ENCODE data around the gene ADIG. TPM values are rescaled to one million over a fixed set of nuclear protein-coding genes. Genes with fewer than 3 reads are reported as not detected.

Gene ADIG
- total RNA-seq, 6 experiments from 2014 or later = not detected

GRCh38 chr20:38559764-38560163 lies 21.2 kb upstream of the ADIG start:
- Mint-ChIP-seq H3K27ac (peak overlapping the region; percentile 78), H3K4me1 (ENCODE audit: low read depth) (peaks cover 32% of the 10 kb centered on the region), H3K36me3 (ENCODE audit: low read depth) (peaks cover 52% of the 10 kb centered on the region), H3K9me3 (no peaks in the 10 kb centered on the region), H3K27me3 (ENCODE audit: insufficient read depth) (no peaks in the 10 kb centered on the region), H3K4me3 (peak overlapping the region; percentile 1)
- TF ChIP-seq CTCF (IDR thresholded peaks at IDR 0.05) = no peak
- DNase-seq = peak; percentile 51

- Mint-ChIP-seq H3K27me3 (ENCODE audit: insufficient read depth) (no peaks in the 10 kb centered on the region), H3K27ac (no peak overlapping the region), H3K36me3 (ENCODE audit: low read depth) (peaks cover 43% of the 10 kb centered on the region), H3K4me3 (no peak overlapping the region), H3K9me3 (no peaks in the 10 kb centered on the region), H3K4me1 (ENCODE audit: low read depth) (peaks cover 17% of the 10 kb centered on the region)
- no peak for DNase-seq
- TF ChIP-seq CTCF (IDR thresholded peaks at IDR 0.05) = no peak
Observed at GRCh38 chr20:38563802-38564431, 17.1 kb upstream of the ADIG start.

GRCh38 chr20:38564680-38565079 lies 16.3 kb upstream of the ADIG start:
- DNase-seq = no peak
- peaks cover 41% of the 10 kb centered on the region for H3K36me3 Mint-ChIP-seq (ENCODE audit: low read depth)
- H3K27me3 Mint-ChIP-seq (ENCODE audit: insufficient read depth) = no peaks in the 10 kb centered on the region
- no peak overlapping the region for H3K4me3 Mint-ChIP-seq
- H3K27ac Mint-ChIP-seq = no peak overlapping the region
- no peaks in the 10 kb centered on the region for H3K9me3 Mint-ChIP-seq
- peaks cover 9% of the 10 kb centered on the region for H3K4me1 Mint-ChIP-seq (ENCODE audit: low read depth)
- no peak for TF ChIP-seq CTCF (IDR thresholded peaks at IDR 0.05)

GRCh38 chr20:38566036-38566598 lies 14.9 kb upstream of the ADIG start:
- Mint-ChIP-seq H3K36me3 (ENCODE audit: low read depth) (peaks cover 40% of the 10 kb centered on the region), H3K27me3 (ENCODE audit: insufficient read depth) (no peaks in the 10 kb centered on the region), H3K27ac (no peak overlapping the region), H3K9me3 (no peaks in the 10 kb centered on the region), H3K4me3 (no peak overlapping the region), H3K4me1 (ENCODE audit: low read depth) (no peaks in the 10 kb centered on the region)
- TF ChIP-seq CTCF (IDR thresholded peaks at IDR 0.05) = no peak
- DNase-seq = no peak

- H3K4me1 Mint-ChIP-seq (ENCODE audit: low read depth) = no peaks in the 10 kb centered on the region
- H3K4me3 Mint-ChIP-seq = no peak overlapping the region
- peaks cover 42% of the 10 kb centered on the region for H3K36me3 Mint-ChIP-seq (ENCODE audit: low read depth)
- DNase-seq = no peak
- TF ChIP-seq CTCF (IDR thresholded peaks at IDR 0.05) = no peak
- no peaks in the 10 kb centered on the region for H3K27me3 Mint-ChIP-seq (ENCODE audit: insufficient read depth)
- H3K9me3 Mint-ChIP-seq = no peaks in the 10 kb centered on the region
- H3K27ac Mint-ChIP-seq = no peak overlapping the region
Observed at GRCh38 chr20:38569747-38570525, 11.1 kb upstream of the ADIG start.
